Endothelial cell (in vitro differentiated cells): ENCODE data around the gene IL17F. TPM values are rescaled to one million over a fixed set of nuclear protein-coding genes. Genes with fewer than 3 reads are reported as not detected.

ENCODE experiments used
- DNase-seq: peaks from one replicate; pipeline ENCODE4 v3.0.0; 2021; ENCODE audit warnings: low spot score
- H3K27ac Mint-ChIP-seq: one replicate; pipeline ENCODE4 v1.8.0; 2021; ENCODE audit warnings: mixed read lengths, inconsistent platforms; ENCODE audit not compliant: unreplicated experiment
- H3K27me3 Mint-ChIP-seq: one replicate; pipeline ENCODE4 v1.8.0; 2021; ENCODE audit warnings: mild to moderate bottlenecking, moderate library complexity, mixed read lengths, inconsistent platforms; ENCODE audit not compliant: unreplicated experiment
- H3K36me3 Mint-ChIP-seq: one replicate; pipeline ENCODE4 v1.8.0; 2021; ENCODE audit warnings: mild to moderate bottlenecking, low read depth, mixed read lengths, inconsistent platforms; ENCODE audit not compliant: unreplicated experiment
- H3K4me1 Mint-ChIP-seq: one replicate; pipeline ENCODE4 v1.8.0; 2021; ENCODE audit warnings: mild to moderate bottlenecking, mixed read lengths, inconsistent platforms; ENCODE audit not compliant: unreplicated experiment
- H3K4me3 Mint-ChIP-seq: one replicate; pipeline ENCODE4 v1.8.0; 2021; ENCODE audit warnings: mild to moderate bottlenecking, mixed read lengths, inconsistent platforms; ENCODE audit not compliant: unreplicated experiment
- H3K9me3 Mint-ChIP-seq: one replicate; pipeline ENCODE4 v1.8.0; 2021; ENCODE audit warnings: mixed read lengths, inconsistent platforms; ENCODE audit not compliant: unreplicated experiment
- total RNA-seq: library from RNA; stranded (reverse); fragmentation: NEBNext Ultra II Directional; extraction: Animal tissue kit (Norgen Biotek cat#: 25700); gene quantifications from one replicate; pipeline ENCODE4 v1.2.1, GENCODE V29; 2021; ENCODE audit not compliant: unreplicated experiment
- TF ChIP-seq, protein P1 (sequence below): fragments of 200-600 bp; sonication (generic); IDR thresholded peaks from one replicate; pipeline ENCODE4 v1.5.0; 2021; ENCODE audit warnings: antibody characterized with exemption; ENCODE audit not compliant: unreplicated experiment

The IL17F gene
- total RNA-seq, 1 donor from 2014 or later = not detected

DNA sequence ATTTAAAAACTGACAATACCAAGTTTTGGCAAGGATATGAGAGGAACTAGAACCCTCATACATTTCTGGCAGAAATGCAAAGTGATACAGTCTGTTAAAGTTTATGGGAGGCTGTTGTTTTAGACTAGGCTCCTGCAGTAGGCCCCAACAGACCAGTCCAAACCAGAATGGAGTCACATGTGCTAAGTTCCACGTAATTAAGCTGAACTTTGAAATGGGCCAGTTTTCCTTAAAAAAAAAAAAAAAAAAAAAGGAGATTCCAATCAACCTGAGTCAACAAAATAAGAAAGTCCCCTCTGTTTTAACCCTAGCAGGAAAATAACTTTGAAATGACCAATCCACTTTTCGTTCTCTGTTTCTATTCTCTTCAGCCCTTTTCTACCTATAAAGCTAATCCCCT is 26.5 kb downstream of the IL17F start:
- Mint-ChIP-seq H3K4me1 (no peaks in the 10 kb centered on the region), H3K27me3 (peaks cover 3% of the 10 kb centered on the region), H3K4me3 (no peak overlapping the region), H3K36me3 (no peaks in the 10 kb centered on the region), H3K27ac (no peak overlapping the region), H3K9me3 (no peaks in the 10 kb centered on the region)
- TF ChIP-seq, protein P1, sequence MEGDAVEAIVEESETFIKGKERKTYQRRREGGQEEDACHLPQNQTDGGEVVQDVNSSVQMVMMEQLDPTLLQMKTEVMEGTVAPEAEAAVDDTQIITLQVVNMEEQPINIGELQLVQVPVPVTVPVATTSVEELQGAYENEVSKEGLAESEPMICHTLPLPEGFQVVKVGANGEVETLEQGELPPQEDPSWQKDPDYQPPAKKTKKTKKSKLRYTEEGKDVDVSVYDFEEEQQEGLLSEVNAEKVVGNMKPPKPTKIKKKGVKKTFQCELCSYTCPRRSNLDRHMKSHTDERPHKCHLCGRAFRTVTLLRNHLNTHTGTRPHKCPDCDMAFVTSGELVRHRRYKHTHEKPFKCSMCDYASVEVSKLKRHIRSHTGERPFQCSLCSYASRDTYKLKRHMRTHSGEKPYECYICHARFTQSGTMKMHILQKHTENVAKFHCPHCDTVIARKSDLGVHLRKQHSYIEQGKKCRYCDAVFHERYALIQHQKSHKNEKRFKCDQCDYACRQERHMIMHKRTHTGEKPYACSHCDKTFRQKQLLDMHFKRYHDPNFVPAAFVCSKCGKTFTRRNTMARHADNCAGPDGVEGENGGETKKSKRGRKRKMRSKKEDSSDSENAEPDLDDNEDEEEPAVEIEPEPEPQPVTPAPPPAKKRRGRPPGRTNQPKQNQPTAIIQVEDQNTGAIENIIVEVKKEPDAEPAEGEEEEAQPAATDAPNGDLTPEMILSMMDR = no peak
- no peak for DNase-seq

DNA sequence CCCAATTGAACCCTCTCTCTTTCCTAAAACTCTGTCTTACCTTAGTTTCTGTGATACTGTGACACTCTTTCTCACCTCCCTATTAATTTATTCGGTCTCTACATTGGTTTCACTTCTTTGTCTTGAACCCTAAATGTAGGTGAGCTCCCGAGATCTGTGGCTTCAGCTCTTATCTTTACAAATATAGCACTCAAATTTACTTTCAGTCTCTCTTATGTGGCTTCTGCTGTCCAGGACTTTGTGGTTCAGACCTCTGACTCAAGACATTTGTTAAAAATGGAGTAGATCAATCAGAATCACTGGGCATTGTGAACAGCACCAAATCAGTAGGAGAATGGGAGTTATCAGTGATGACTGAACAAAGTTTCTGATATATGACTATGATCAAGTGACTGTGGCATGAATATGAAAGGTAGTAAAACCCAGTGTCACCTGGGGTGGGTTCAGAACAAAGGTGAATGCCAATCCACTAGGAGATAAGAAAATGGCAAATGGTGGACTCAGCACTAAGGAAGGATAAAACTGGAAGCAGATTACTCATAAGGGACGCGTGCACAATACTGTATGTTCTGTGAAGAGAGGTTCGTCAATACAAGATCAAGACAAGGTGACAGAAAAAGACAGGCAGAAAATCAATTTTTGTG is 27.2 kb downstream of the IL17F start:
- Mint-ChIP-seq H3K9me3 (no peaks in the 10 kb centered on the region), H3K4me1 (no peaks in the 10 kb centered on the region), H3K27ac (no peak overlapping the region), H3K36me3 (no peaks in the 10 kb centered on the region), H3K27me3 (no peaks in the 10 kb centered on the region), H3K4me3 (no peak overlapping the region)
- DNase-seq = no peak
- TF ChIP-seq, protein P1 = no peak

DNA sequence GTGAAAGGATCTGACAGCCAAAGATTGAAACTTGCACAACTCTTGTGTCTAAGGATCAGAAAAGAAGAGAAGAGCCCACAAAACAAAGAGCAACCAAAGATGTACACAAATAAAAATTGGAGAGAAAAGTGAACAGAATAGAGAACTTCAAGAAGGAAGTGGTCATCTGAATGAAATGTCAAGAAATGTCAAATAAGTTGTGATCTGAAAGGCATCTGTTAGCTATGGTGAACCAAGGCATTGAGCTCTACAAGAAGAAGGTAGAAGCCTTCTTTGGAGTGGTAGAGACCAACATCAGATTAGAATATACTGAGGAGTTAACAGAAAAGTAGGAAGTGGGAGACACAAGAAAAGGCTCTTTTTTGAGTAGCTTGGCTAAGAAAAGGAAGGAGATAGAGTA is 28.5 kb downstream of the IL17F start:
- Mint-ChIP-seq H3K36me3 (no peaks in the 10 kb centered on the region), H3K27ac (no peak overlapping the region), H3K27me3 (no peaks in the 10 kb centered on the region), H3K4me3 (no peak overlapping the region), H3K9me3 (no peaks in the 10 kb centered on the region), H3K4me1 (no peaks in the 10 kb centered on the region)
- DNase-seq = no peak
- TF ChIP-seq, protein P1 = no peak

DNA sequence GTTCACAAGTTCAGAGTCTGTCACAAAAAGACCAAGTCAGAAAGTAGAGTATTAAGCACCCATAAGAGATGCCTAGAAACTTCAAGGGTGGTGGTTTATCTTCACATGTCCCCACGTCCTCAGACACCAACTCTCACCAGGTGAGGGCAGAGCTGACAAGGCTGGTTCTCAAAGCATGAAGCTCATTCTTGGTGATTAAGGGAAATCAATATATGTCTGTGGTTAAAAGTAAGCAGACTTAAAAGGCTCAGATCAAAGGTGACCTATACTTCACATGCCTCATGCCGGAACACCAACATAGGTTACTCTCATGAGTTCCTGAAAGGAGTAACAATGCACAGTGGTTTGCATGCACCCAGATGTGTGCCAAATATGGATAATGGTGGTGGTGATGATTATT is 31.2 kb downstream of the IL17F start:
- Mint-ChIP-seq H3K4me3 (no peak overlapping the region), H3K9me3 (no peaks in the 10 kb centered on the region), H3K27ac (no peak overlapping the region), H3K4me1 (no peaks in the 10 kb centered on the region), H3K36me3 (no peaks in the 10 kb centered on the region), H3K27me3 (no peaks in the 10 kb centered on the region)
- DNase-seq = no peak
- TF ChIP-seq, protein P1 = no peak

DNA sequence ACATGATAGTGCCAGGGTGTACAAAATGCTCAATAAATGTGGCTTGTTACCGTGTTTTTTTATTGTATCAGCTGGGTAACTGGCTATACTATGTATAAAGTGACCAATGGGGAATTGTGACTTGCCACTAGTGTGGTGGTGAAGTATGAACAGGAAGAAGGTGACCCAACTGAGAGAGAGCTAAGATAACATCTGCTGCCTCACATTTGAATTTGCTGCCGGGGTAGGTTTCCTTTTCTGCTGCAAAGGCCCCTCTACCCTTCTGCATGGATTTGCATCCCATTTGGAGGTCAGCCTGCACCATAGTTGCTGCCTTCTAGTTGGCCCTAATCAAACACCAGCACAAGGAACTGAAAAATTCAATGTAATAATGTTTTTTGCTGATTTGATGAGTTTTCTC is 34.1 kb downstream of the IL17F start:
- H3K27ac Mint-ChIP-seq = no peak overlapping the region
- no peak overlapping the region for H3K4me3 Mint-ChIP-seq
- H3K4me1 Mint-ChIP-seq = no peaks in the 10 kb centered on the region
- DNase-seq = no peak
- TF ChIP-seq, protein P1 = no peak
- no peaks in the 10 kb centered on the region for H3K36me3 Mint-ChIP-seq
- no peaks in the 10 kb centered on the region for H3K27me3 Mint-ChIP-seq
- no peaks in the 10 kb centered on the region for H3K9me3 Mint-ChIP-seq
